ENCODE data around the gene H19.

H19 gene

GRCh38 chr11:1982873-1983600 lies 14.6 kb downstream of the H19 start:
- DNase-seq (ENCODE audit: low read depth): no peak

GRCh38 chr11:1979607-1980006 lies 18.0 kb downstream of the H19 start:
- DNase-seq (ENCODE audit: low read depth): no peak

GRCh38 chr11:1978720-1979473 lies 18.7 kb downstream of the H19 start:
- no peak for DNase-seq (ENCODE audit: low read depth)

GRCh38 chr11:1975185-1975584 lies 22.5 kb downstream of the H19 start:
- DNase-seq (ENCODE audit: low read depth): no peak

GRCh38 chr11:1970956-1971355 lies 26.7 kb downstream of the H19 start:
- DNase-seq (ENCODE audit: low read depth): no peak

GRCh38 chr11:1969776-1970175 lies 27.9 kb downstream of the H19 start:
- no peak for DNase-seq (ENCODE audit: low read depth)

- no peak for DNase-seq (ENCODE audit: low read depth)
These were observed 28.6 kb downstream of the H19 start for GRCh38 chr11:1969035-1969434.

- no peak for DNase-seq (ENCODE audit: low read depth)
These were observed 29.1 kb downstream of the H19 start for GRCh38 chr11:1968454-1969002.

- DNase-seq (ENCODE audit: low read depth): no peak
These were observed 29.9 kb downstream of the H19 start for GRCh38 chr11:1967641-1968225.

- no peak for DNase-seq (ENCODE audit: low read depth)
These were observed 31.1 kb downstream of the H19 start for GRCh38 chr11:1966531-1966930.

GRCh38 chr11:1964955-1965354 lies 32.7 kb downstream of the H19 start:
- DNase-seq (ENCODE audit: low read depth): no peak

GRCh38 chr11:1964348-1964747 lies 33.3 kb downstream of the H19 start:
- DNase-seq (ENCODE audit: low read depth): no peak

- no peak for DNase-seq (ENCODE audit: low read depth)
These were observed 33.8 kb downstream of the H19 start for GRCh38 chr11:1963864-1964263.

- DNase-seq (ENCODE audit: low read depth): no peak
These were observed 37.9 kb downstream of the H19 start for GRCh38 chr11:1959786-1960185.

- DNase-seq (ENCODE audit: low read depth): no peak
These were observed 39.3 kb downstream of the H19 start for GRCh38 chr11:1958367-1958766.

- no peak for DNase-seq (ENCODE audit: low read depth)
These were observed 44.0 kb downstream of the H19 start for GRCh38 chr11:1953489-1954266.

GRCh38 chr11:1952806-1953482 lies 44.7 kb downstream of the H19 start:
- DNase-seq (ENCODE audit: low read depth): no peak

GRCh38 chr11:1949922-1950321 lies 47.7 kb downstream of the H19 start:
- DNase-seq (ENCODE audit: low read depth): no peak

GRCh38 chr11:1949302-1949701 lies 48.3 kb downstream of the H19 start:
- DNase-seq (ENCODE audit: low read depth): no peak

- no peak for DNase-seq (ENCODE audit: low read depth)
These were observed 49.3 kb downstream of the H19 start for GRCh38 chr11:1948389-1948788.

- no peak for DNase-seq (ENCODE audit: low read depth)
These were observed 49.9 kb downstream of the H19 start for GRCh38 chr11:1947592-1948237.
